HG03159 (cell line): Measurements from ENCODE around the gene RPL18.
"Not testable (repeated sequence)": the region's sequence is repeated elsewhere in the genome, so short reads cannot be mapped to it uniquely, and the experiment has no call there.

Experiments
- ATAC-seq: cut with Tn5 transposase; IDR thresholded peaks from one replicate; pipeline ENCODE4 v1.9.1; 2021; ENCODE audit warnings: mild to moderate bottlenecking, moderate library complexity; ENCODE audit not compliant: unreplicated experiment

Gene RPL18

DNA sequence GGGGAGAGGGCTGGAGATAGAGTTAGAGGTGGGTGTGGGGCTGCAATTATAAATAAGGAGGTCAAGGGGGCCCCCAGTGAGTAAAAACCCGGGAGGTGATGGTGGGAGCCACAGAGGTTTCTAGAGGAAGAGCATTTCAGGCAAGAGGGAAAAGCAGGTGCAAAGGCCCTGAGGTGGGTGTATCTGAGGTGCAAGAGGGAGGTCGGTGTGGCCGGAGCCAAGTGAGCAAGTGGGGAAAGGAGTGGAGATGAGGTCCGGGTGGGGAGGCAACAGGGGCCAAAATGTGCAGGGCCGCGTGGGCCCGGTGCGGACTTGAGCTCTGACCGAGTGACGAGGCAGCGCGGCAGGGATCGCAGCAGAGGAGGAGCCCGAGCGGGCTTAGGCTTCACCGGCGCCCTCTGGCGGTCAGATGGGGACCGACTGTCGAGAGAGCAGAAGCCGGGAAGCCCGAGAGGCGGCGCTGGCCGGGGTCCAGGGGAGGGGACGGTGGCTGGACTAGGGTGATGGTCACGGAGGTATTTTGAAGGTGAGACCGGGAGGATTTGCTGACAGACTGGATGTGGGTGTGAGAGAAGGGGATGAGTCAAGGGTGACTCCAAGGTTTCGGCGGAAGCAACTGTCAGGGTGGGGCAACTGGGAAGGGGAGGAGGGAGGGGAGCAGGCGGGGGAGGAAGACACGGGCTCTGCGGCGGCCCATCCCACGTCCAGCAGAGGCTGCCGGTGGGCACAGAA lies 30.1 kb downstream of the RPL18 start:
- ATAC-seq, result no peak

DNA sequence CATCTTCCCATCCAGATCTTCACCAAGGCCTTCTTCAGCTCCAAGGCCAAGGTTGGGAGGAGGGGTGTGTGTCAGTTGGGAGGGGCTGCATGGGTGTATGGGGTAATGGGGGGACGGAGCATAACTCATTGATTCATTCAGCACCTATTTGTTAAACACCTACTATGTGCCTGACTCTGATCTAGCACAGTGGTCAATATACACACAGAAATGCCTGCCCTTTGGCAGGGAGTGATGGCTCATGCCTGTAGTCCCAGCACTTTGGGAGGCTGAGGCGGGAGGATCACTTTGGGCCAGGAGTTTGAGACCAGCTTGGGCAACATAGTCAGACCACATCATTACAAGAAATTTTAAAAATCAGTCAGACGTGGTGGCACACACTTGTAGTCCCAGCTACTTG lies 31.6 kb downstream of the RPL18 start:
- ATAC-seq, result no peak

- ATAC-seq, result no peak
Observed at GRCh38 chr19:48582168-48582567, 36.8 kb downstream of the RPL18 start.

DNA sequence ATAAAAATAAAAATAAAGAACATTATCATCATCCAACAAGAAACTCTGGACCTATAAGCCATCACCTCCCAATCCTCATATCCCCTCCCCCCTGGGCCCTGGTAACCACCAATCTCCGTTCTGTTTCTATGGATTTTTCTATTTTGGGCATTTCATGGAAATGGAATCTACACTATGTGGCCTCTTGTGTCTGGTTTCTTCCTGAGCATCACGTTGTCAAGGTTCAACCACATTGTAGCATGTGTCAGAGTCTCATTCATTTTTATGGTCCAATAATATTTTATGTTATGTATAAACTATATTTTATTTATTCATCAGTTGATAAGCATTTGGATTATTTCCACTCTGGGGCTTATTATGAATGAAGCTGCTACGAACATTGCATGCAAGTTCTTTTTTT lies 40.1 kb downstream of the RPL18 start:
- ATAC-seq, result no peak

DNA sequence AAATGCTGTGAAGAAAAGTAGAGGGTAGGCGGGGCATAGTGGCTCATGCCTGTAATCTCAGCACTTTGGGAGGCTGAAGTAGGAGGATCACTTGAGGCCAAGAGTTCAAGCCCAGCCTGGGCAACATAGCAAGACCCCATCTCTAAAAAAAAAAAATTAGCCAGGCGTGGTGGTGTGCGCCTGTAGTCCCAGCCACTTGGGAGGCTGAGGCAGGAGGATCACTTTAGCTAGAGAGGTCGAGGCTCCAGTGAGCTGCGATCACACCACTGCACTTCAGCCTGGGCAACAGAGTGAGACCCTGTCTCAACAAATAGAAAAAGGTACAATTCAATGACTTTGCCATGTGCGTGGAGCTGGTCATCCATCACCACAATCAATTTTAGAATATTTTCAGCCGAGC lies 41.1 kb downstream of the RPL18 start:
- ATAC-seq, result not testable (repeated sequence)

- no peak for ATAC-seq
Observed at GRCh38 chr19:48575931-48576622, 42.9 kb downstream of the RPL18 start.

DNA sequence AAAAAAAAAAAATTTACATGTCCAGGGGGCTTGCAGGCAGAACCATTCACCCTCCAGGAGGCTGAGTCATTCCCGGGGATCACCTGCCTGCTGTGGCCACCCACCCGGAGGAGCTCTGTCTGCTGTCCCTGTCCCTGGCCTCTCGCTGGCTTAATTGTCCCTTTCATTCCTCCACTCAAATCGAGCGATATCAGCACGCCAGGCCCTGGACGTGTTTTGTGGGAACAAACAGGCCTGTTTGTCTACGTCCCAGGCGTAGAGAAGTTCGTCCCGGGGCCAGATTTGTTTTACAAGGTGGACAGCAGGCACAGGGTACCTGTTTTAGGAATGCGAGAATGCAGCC lies 45.8 kb downstream of the RPL18 start:
- ATAC-seq, result no peak

DNA sequence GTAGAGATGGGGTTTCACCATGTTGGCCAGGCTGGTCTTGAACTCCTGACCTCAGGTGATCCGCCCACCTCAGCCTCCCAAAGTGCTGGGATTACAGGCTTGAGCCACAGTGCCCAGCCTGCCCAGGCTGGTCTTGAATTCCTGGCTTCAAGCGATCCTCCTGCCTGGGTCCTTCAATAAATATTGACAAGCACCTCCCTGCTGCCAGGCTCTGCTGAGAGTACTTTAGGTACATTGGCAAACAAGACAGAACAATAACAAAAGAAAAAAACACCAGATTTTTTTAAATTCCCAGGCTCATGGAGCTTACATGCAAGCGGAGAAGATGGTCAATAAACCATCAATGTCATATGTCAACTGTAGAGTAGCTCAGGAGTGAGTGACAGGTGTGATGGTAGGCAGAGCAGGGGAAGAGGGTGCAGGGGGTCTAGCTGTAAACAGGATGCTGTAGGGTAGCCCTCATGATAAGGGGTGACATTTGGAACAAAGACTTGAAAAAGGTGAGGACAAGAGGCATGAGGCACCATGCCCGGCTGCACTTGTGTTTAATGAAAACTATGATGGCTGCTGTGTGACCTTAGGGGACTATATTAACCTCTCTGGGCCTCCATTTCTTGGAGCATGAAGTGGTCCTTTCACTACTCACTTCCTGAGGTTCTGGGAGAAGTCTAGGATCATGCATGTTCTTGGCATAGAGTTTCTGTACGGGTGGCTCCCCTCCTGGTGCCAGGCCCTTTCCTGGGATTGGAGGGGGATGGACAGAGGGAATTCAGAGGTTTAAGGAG lies 47.4 kb downstream of the RPL18 start:
- no peak for ATAC-seq

GRCh38 chr19:48569814-48570213 lies 49.2 kb downstream of the RPL18 start:
- ATAC-seq, result no peak

GRCh38 chr19:48568345-48568886 lies 50.6 kb downstream of the RPL18 start:
- no peak for ATAC-seq
